Vagina (tissue), 2 donors: ENCODE data around the gene FUBP3. TPM values are rescaled to one million over a fixed set of nuclear protein-coding genes. Genes with fewer than 3 reads are reported as not detected.

Experiments used
- DNase-seq, 2 donors: peaks; one replicate each; pipeline ENCODE4 v3.0.0-alpha.2; 2017; ENCODE audit errors: extremely low spot score in 2 of 2
- H3K27ac ChIP-seq: fragments of 200-600 bp; sonication (generic); one replicate; pipeline ENCODE4 v1.5.1; 2019
- H3K27me3 ChIP-seq: fragments of 200-600 bp; sonication (generic); one replicate; pipeline ENCODE4 v1.5.1; 2019
- H3K36me3 ChIP-seq, 2 donors: fragments of 200-600 bp; sonication (generic); one replicate each; pipeline ENCODE4 v1.5.1; 2017 to 2019
- H3K4me1 ChIP-seq: fragments of 200-600 bp; sonication (generic); one replicate; pipeline ENCODE4 v1.5.1; 2019
- H3K4me3 ChIP-seq, 2 donors: fragments of 200-600 bp; sonication (generic); 1 replicate in 1 of 2; 2 replicates in 1 of 2; pipeline ENCODE4 v1.5.1; 2016 to 2019
- H3K9me3 ChIP-seq: fragments of 200-600 bp; sonication (generic); one replicate; pipeline ENCODE4 v1.5.1; 2019
- POLR2A ChIP-seq, 2 donors: fragments of 450-650 bp; IDR thresholded peaks; one replicate each; pipeline ENCODE4 v1.6.1; 2017; ENCODE audit warnings: antibody characterized with exemption in 2 of 2, mild to moderate bottlenecking in 2 of 2, moderate library complexity in 2 of 2
- POLR2AphosphoS5 ChIP-seq, 2 donors: sonication (generic); formaldehyde crosslinking; IDR thresholded peaks; one replicate each; pipeline ENCODE4 v1.9.0; 2017; ENCODE audit warnings: antibody characterized with exemption in 2 of 2, mild to moderate bottlenecking in 2 of 2, low read depth in 1 of 2; ENCODE audit not compliant: insufficient read depth in 1 of 2
- intact Hi-C: fragments of 100-400 bp; cut with DNase I; formaldehyde crosslinking; loops from one replicate; pipeline ENCODE4 v1.15.1; 2023
- total RNA-seq: library from RNA; depleted of rRNA; stranded (reverse); fragments of >200 nt; gene quantifications from one replicate; pipeline ENCODE4 v1.2.3, GENCODE V29; 2016
- TF ChIP-seq, protein P1 (sequence below), 3 experiments: fragments of 450-650 bp in 2 of 3; fragments of 200-600 bp in 1 of 3; sonication (generic) in 1 of 3; IDR thresholded peaks; one replicate each; pipeline ENCODE4 v1.5.1; 2017 to 2019; ENCODE audit warnings: antibody characterized with exemption in 3 of 3, mild to moderate bottlenecking in 2 of 3, moderate library complexity in 2 of 3

FUBP3 gene
- total RNA-seq, 1 donor from 2014 or later, result 33.6 TPM

DNA sequence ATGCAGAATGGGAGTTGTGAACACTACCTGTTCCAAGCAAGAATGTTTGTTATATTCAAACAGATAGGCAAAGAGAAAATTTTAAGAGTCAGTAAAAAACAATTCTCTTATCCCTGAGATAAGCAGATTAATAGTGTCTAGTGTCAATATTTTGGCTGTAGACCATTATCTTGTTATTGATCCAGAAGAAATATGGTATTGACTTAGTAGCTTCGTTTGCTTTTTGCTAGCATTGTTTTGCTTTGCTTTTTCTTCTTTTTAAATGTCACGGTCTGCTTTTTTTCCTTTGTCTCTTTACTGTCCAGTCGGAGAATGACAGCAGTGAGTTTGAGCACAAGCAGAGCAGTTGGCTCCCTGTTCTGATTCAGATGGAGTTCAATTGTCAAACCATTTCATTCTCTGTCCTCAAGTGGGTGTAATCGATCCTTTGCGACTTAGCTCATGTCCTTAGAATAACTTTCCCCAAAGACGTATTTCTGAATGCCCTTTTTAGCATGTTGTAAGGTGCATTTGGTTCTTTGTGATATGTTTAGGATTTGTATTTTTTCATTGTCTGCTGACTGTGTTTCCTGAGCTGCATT, 29.3 kb downstream of the FUBP3 start:
- H3K27ac ChIP-seq, result no peak overlapping the region
- no peak overlapping the region for H3K4me3 ChIP-seq
- DNase-seq, result no peak
- H3K4me1 ChIP-seq, result no peaks in the 10 kb centered on the region
- TF ChIP-seq, protein P1, sequence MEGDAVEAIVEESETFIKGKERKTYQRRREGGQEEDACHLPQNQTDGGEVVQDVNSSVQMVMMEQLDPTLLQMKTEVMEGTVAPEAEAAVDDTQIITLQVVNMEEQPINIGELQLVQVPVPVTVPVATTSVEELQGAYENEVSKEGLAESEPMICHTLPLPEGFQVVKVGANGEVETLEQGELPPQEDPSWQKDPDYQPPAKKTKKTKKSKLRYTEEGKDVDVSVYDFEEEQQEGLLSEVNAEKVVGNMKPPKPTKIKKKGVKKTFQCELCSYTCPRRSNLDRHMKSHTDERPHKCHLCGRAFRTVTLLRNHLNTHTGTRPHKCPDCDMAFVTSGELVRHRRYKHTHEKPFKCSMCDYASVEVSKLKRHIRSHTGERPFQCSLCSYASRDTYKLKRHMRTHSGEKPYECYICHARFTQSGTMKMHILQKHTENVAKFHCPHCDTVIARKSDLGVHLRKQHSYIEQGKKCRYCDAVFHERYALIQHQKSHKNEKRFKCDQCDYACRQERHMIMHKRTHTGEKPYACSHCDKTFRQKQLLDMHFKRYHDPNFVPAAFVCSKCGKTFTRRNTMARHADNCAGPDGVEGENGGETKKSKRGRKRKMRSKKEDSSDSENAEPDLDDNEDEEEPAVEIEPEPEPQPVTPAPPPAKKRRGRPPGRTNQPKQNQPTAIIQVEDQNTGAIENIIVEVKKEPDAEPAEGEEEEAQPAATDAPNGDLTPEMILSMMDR (IDR thresholded peaks at IDR 0.05), result no peak
- TF ChIP-seq POLR2AphosphoS5 (IDR thresholded peaks at IDR 0.05; ENCODE audit: insufficient read depth in 1 of 2, low read depth in 1 of 2) (no peak), POLR2A (IDR thresholded peaks at IDR 0.05) (no peak)
- H3K9me3 ChIP-seq, result no peaks in the 10 kb centered on the region
- H3K36me3 ChIP-seq, result peaks cover 0 to 18% of the 10 kb centered on the region in 2 donors
- H3K27me3 ChIP-seq, result no peaks in the 10 kb centered on the region
- intact Hi-C loops, result no loop called here

DNA sequence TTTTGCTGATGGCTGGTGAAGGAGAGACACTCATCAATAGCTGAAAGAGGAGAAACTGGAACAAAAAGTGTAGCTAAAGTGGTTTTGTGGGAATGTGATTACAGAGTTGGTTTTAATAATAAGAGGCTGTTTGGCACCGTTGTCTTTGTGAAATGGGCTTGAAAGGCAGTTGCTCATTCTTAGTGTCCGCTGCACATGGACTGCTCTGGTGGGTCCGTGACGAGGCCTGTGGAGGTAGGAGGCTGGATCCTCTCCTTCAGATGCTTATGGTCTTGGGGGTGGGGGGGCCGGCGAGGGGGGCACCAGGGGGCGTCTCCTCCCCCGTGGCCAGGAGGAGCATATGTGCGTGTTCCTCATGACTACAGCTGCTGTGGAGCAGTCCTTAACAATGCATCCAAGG, 29.8 kb downstream of the FUBP3 start:
- H3K27ac ChIP-seq, result no peak overlapping the region
- no peaks in the 10 kb centered on the region for H3K9me3 ChIP-seq
- intact Hi-C loops, result no loop called here
- no peaks in the 10 kb centered on the region for H3K4me1 ChIP-seq
- no peaks in the 10 kb centered on the region for H3K27me3 ChIP-seq
- no peak for DNase-seq
- no peak for TF ChIP-seq POLR2AphosphoS5 (IDR thresholded peaks at IDR 0.05; ENCODE audit: insufficient read depth in 1 of 2, low read depth in 1 of 2)
- TF ChIP-seq POLR2A (IDR thresholded peaks at IDR 0.05), result no peak
- TF ChIP-seq, protein P1 (IDR thresholded peaks at IDR 0.05), result no peak
- H3K4me3 ChIP-seq, result no peak overlapping the region
- H3K36me3 ChIP-seq, result peaks cover 0 to 19% of the 10 kb centered on the region in 2 donors

DNA sequence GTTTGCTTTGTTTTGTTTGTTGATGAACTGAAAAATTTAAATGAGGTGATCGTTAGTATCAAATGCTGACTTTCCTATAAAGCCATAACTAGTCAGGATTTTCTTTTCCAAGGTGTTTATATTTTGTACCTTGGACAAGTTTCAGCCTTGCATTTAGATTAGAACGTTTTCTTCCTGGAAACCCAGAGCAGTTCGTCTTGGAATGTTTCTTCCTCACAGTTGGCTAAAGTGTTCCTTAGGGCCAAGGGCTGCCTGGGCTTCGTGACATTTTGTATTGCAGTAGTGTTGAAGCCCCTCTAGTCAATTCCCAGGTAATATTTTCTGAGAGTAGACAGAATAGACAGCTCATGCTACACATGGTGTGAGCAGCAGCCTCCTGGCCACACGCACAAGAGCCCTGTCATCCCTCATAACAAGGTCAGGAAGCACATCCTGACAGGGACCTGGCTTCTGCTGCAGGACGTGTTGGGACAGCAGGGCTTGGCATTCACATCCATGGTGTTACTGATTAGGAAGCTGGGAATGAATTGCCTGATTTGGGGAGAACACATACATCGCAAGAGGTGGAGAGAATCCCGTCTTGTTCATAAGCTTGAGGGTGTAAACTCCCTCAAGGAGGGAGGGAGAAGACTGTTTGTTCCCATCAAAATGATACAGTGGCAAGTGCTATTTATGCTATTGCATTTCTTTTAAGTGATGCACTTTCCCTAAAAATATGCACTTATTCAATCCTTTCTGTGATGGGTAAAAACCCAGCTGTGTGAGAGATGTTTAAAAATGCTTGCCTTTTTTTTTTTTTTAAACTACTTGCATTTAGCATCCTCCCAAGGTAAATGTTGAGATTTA, 31.7 kb downstream of the FUBP3 start:
- no peak overlapping the region for H3K4me3 ChIP-seq
- no peaks in the 10 kb centered on the region for H3K9me3 ChIP-seq
- no peak for DNase-seq
- no peak overlapping the region for H3K27ac ChIP-seq
- no peaks in the 10 kb centered on the region for H3K4me1 ChIP-seq
- H3K27me3 ChIP-seq, result no peaks in the 10 kb centered on the region
- intact Hi-C loops, result no loop called here
- H3K36me3 ChIP-seq, result peaks cover 0 to 35% of the 10 kb centered on the region in 2 donors
- TF ChIP-seq, protein P1 (IDR thresholded peaks at IDR 0.05), result no peak
- TF ChIP-seq POLR2A (IDR thresholded peaks at IDR 0.05), result no peak
- no peak for TF ChIP-seq POLR2AphosphoS5 (IDR thresholded peaks at IDR 0.05; ENCODE audit: insufficient read depth in 1 of 2, low read depth in 1 of 2)

DNA sequence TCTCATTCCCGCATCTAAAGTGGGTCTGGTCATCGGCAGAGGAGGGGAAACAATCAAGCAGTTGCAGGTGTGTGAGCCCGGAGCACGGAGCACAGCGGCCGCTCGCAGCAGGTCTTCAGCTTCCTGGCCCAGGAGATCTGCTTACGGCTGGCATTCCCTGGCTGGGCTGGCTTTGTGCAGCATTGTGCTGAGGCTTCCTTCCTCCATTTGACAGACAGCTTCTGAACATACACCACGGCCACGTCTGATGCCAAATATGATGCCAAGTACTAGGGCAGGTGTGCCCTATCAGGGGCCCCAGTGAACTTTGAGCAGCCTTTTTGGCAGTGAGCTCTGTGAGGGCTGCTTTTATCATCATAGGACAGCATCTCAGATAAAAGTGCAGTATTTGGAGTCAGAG, 37.1 kb downstream of the FUBP3 start:
- Histone ChIP-seq H3K9me3 (no peaks in the 10 kb centered on the region), H3K4me1 (no peaks in the 10 kb centered on the region), H3K36me3 (peaks cover 5 to 87% of the 10 kb centered on the region in 2 donors), H3K4me3 (no peak overlapping the region), H3K27me3 (no peaks in the 10 kb centered on the region), H3K27ac (no peak overlapping the region)
- no peak for DNase-seq
- TF ChIP-seq POLR2A (IDR thresholded peaks at IDR 0.05), result no peak
- TF ChIP-seq, protein P1 (IDR thresholded peaks at IDR 0.05), result no peak
- no peak for TF ChIP-seq POLR2AphosphoS5 (IDR thresholded peaks at IDR 0.05; ENCODE audit: insufficient read depth in 1 of 2, low read depth in 1 of 2)
- intact Hi-C loops, result no loop called here

DNA sequence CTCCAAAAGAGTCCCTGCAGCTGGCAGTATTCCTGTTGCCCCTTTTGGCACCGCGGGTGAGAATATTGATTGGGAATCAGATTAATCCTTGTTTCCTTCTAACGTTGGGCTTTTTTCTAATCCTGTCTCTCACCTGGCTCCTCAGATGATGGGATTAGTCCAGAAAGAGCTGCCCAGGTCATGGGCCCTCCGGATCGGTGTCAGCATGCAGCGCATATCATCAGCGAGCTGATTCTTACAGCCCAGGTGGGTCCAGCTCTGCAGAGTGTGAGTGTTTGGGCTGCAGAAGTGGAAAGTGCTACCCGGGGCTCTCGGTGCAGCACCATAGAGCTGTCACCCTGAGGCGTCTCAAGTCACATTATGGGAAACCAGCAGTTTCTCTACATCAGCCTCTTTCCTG, 44.1 kb downstream of the FUBP3 start:
- no peak for DNase-seq
- Histone ChIP-seq H3K9me3 (no peaks in the 10 kb centered on the region), H3K36me3 (peaks cover 5 to 96% of the 10 kb centered on the region in 2 donors), H3K4me1 (no peaks in the 10 kb centered on the region), H3K27me3 (no peaks in the 10 kb centered on the region), H3K4me3 (no peak overlapping the region), H3K27ac (no peak overlapping the region)
- intact Hi-C loops, result no loop called here
- TF ChIP-seq, protein P1 (IDR thresholded peaks at IDR 0.05), result no peak
- TF ChIP-seq POLR2A (IDR thresholded peaks at IDR 0.05), result no peak
- no peak for TF ChIP-seq POLR2AphosphoS5 (IDR thresholded peaks at IDR 0.05; ENCODE audit: insufficient read depth in 1 of 2, low read depth in 1 of 2)
